HepG2 (cell line): Measurements from ENCODE around the gene ZNF284. TPM values are rescaled to one million over a fixed set of nuclear protein-coding genes. Genes with fewer than 3 reads are reported as not detected.

Experiments used
- CBX5 ChIP-seq: sonication (generic); formaldehyde crosslinking; IDR thresholded peaks from 2 replicates; pipeline ENCODE4 v1.4.0; 2020; ENCODE audit warnings: missing genetic modification reagents, borderline replicate concordance
- FOXO1 ChIP-seq: sonication (generic); formaldehyde crosslinking; IDR thresholded peaks from 2 replicates; pipeline ENCODE4 v1.4.0; 2020; ENCODE audit warnings: missing genetic modification reagents
- HDAC2 ChIP-seq: sonication (generic); formaldehyde crosslinking; IDR thresholded peaks from 2 replicates; pipeline ENCODE4 v1.4.0; 2020; ENCODE audit warnings: missing genetic modification reagents
- HNRNPH1 ChIP-seq: fragments of 200-400 bp; formaldehyde crosslinking; optimal IDR thresholded peaks from 2 replicates; pipeline ENCODE3; 2017; ENCODE audit warnings: mild to moderate bottlenecking, low read depth, low read length
- IRF2 ChIP-seq: IDR thresholded peaks from 2 replicates; pipeline ENCODE4 v1.6.1; 2018; ENCODE audit warnings: missing genetic modification reagents, missing compliant biosample characterization
- KDM5A ChIP-seq: fragments of 200-600 bp; sonication (generic); IDR thresholded peaks from 2 replicates; pipeline ENCODE4 v1.7.0; 2018; ENCODE audit warnings: antibody characterized with exemption, mild to moderate bottlenecking, low read length, borderline replicate concordance
- KLF16 ChIP-seq, 2 experiments: sonication (generic) in 1 of 2; formaldehyde crosslinking in 1 of 2; IDR thresholded peaks; 2 replicates each; pipeline versions ENCODE4 v1.6.1 to v1.8.0; 2016 to 2023; ENCODE audit warnings: missing genetic modification reagents in 2 of 2, missing compliant biosample characterization in 1 of 2
- KLF9 ChIP-seq: IDR thresholded peaks from 2 replicates; pipeline ENCODE4 v1.6.1; 2016; ENCODE audit warnings: low read depth
- KMT2B ChIP-seq: IDR thresholded peaks from 2 replicates; pipeline ENCODE4 v1.6.1; 2016; ENCODE audit warnings: missing genetic modification reagents, missing compliant biosample characterization
- RFX3 ChIP-seq: IDR thresholded peaks from 2 replicates; pipeline ENCODE4 v1.6.1; 2016; ENCODE audit warnings: missing biosample characterization, missing genetic modification reagents
- RNF2 ChIP-seq: fragments of 450-650 bp; conservative IDR thresholded peaks from 2 replicates; pipeline ENCODE4 v1.6.1; 2016; ENCODE audit warnings: low read depth
- SNRNP70 ChIP-seq: fragments of 200-400 bp; formaldehyde crosslinking; IDR thresholded peaks from 2 replicates; pipeline ENCODE4 v1.6.1; 2017; ENCODE audit warnings: mild to moderate bottlenecking, low read depth, low read length, moderate library complexity
- TBX3 ChIP-seq: fragments of 450-650 bp; IDR thresholded peaks from 2 replicates; pipeline ENCODE4 v1.6.1; 2017; ENCODE audit warnings: antibody characterized with exemption, mild to moderate bottlenecking, inconsistent platforms, borderline replicate concordance
- ZBTB7A ChIP-seq: sonication (generic); formaldehyde crosslinking; IDR thresholded peaks from 2 replicates; pipeline ENCODE4 v1.8.0; 2022; ENCODE audit warnings: mild to moderate bottlenecking, missing genetic modification reagents
- ZFAT ChIP-seq: sonication (generic); formaldehyde crosslinking; conservative IDR thresholded peaks from 2 replicates; pipeline ENCODE4 v1.8.1; 2023; ENCODE audit warnings: missing genetic modification reagents, inconsistent platforms
- ZNF260 ChIP-seq: sonication (generic); formaldehyde crosslinking; IDR thresholded peaks from 2 replicates; pipeline ENCODE4 v1.4.0; 2020; ENCODE audit warnings: missing genetic modification reagents, low read depth, mild to moderate bottlenecking, borderline replicate concordance
- ZNF33A ChIP-seq: sonication (generic); formaldehyde crosslinking; IDR thresholded peaks from 2 replicates; pipeline ENCODE4 v1.5.1; 2020; ENCODE audit warnings: missing genetic modification reagents, mild to moderate bottlenecking, moderate library complexity, borderline replicate concordance
- ZNF451 ChIP-seq: sonication (generic); formaldehyde crosslinking; IDR thresholded peaks from 2 replicates; pipeline ENCODE4 v1.5.0; 2020; ENCODE audit warnings: mild to moderate bottlenecking, missing genetic modification reagents
- ZNF746 ChIP-seq: sonication (generic); formaldehyde crosslinking; IDR thresholded peaks from 2 replicates; pipeline ENCODE4 v1.8.0; 2022; ENCODE audit warnings: mild to moderate bottlenecking, missing genetic modification reagents
- ZNF780A ChIP-seq: sonication (generic); formaldehyde crosslinking; IDR thresholded peaks from 2 replicates; pipeline ENCODE4 v1.8.0; 2022; ENCODE audit warnings: mild to moderate bottlenecking, missing genetic modification reagents, moderate library complexity
- ZSCAN29 ChIP-seq: sonication (generic); formaldehyde crosslinking; conservative IDR thresholded peaks from 2 replicates; pipeline ENCODE4 v1.4.0; 2020; ENCODE audit warnings: mild to moderate bottlenecking, missing genetic modification reagents
- polyA plus RNA-seq, 8 experiments: library from polyadenylated mRNA; depleted of rRNA in 3 of 8; stranded (reverse) in 7 of 8; unstranded in 1 of 8; fragments of >200 nt; fragmentation: Illumina TruSeq in 4 of 8; extraction: Trizol in 4 of 8; gene quantifications; 2 replicates each; pipeline versions ENCODE4 v1.2.1 to v1.2.3, GENCODE V29; 2011 to 2016; ENCODE audit warnings: low read depth in 4 of 8, missing spikeins in 1 of 8, mixed read lengths in 1 of 8; ENCODE audit not compliant: insufficient read depth in 1 of 8
- total RNA-seq, 5 experiments: library from RNA; depleted of rRNA; stranded (reverse); fragments of >200 nt; fragmentation: Illumina TruSeq; extraction: Trizol; gene quantifications; 2 replicates each; pipeline ENCODE4 v1.2.3, GENCODE V29; 2016; ENCODE audit warnings: low read depth in 1 of 5
- TF ChIP-seq, protein P1 (sequence below): sonication (generic); formaldehyde crosslinking; IDR thresholded peaks from 2 replicates; pipeline ENCODE4 v1.4.0; 2020; ENCODE audit warnings: mild to moderate bottlenecking, low read depth, missing genetic modification reagents
- TF ChIP-seq, protein P2 (sequence below): IDR thresholded peaks from 2 replicates; pipeline ENCODE4 v1.6.1; 2016; ENCODE audit warnings: missing compliant biosample characterization, missing genetic modification reagents, borderline replicate concordance
- TF ChIP-seq, protein P3 (sequence below): sonication (generic); formaldehyde crosslinking; IDR thresholded peaks from 2 replicates; pipeline ENCODE4 v1.4.0; 2020; ENCODE audit warnings: missing genetic modification reagents, borderline replicate concordance
- TF ChIP-seq, protein P4 (sequence below): sonication (generic); formaldehyde crosslinking; IDR thresholded peaks from 2 replicates; pipeline ENCODE4 v1.4.0; 2020; ENCODE audit warnings: mild to moderate bottlenecking, missing genetic modification reagents

ZNF284 gene
- total and polyA plus RNA-seq, 2 of the 13 experiments (the other 11 are each of a cell fraction or from before 2014, with no cell fraction given) = 1.2 to 2.3 TPM

DNA sequence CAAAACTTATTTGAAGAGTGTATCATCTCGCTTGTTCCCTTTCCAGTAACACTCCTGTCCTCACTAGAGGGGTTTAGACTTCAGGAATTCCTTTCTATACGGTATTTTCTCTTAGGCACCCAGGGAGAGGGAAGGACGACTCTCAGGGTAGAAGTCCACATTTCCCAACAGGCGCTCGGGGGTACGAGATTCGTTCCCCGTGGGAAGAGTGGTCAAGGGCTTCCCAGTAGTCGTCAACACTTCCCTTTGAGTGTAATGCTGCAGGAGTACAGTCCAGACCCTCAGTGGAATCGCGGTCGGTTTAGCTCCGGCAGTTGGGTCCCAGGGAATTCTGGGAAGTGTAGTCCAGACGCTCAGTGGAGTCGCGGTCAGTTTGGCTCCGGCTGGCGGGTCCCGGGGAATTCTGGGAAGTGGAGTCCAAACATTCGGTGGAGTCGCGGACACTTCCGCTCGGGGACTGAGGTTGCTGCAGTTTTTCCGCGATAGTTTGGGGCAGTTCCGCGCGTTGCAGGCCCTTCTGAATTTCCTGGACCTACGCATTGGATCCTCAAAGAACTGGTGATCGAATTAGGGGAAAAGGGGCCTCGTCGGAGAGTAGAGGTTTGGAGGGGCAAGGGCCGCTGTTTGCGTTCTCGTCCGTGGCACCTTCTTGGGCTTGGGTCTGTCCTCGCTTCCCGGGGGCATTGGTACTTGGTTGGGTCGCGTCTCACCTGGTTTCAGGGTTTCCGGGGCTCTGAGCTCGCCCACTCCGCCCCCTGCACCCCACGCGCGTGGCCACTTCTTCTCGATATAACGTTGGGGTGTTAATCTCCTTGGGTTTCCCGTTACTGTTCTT is 22.2 kb downstream of the ZNF284 start, which contains the start of gene ZNF224 (continued):
- TF ChIP-seq, protein P1, sequence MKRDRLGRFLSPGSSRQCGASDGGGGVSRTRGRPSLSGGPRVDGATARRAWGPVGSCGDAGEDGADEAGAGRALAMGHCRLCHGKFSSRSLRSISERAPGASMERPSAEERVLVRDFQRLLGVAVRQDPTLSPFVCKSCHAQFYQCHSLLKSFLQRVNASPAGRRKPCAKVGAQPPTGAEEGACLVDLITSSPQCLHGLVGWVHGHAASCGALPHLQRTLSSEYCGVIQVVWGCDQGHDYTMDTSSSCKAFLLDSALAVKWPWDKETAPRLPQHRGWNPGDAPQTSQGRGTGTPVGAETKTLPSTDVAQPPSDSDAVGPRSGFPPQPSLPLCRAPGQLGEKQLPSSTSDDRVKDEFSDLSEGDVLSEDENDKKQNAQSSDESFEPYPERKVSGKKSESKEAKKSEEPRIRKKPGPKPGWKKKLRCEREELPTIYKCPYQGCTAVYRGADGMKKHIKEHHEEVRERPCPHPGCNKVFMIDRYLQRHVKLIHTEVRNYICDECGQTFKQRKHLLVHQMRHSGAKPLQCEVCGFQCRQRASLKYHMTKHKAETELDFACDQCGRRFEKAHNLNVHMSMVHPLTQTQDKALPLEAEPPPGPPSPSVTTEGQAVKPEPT = no peak
- TF ChIP-seq FOXO1 (CRISPR knock-in tag) (no peak; the same call in 1 of the 2 replicates), ZBTB7A (CRISPR knock-in tag) (no peak), SNRNP70 (no peak), ZNF33A (CRISPR knock-in tag) (peak; percentile 55; the same call in 1 of the 2 replicates), KLF9 (CRISPR knock-in tag) (no peak), HDAC2 (CRISPR knock-in tag) (no peak), CBX5 (CRISPR knock-in tag) (peak; percentile 66; the same call in 1 of the 2 replicates), RNF2 (no peak), TBX3 (no peak), ZNF746 (CRISPR knock-in tag) (no peak), ZSCAN29 (CRISPR knock-in tag) (no peak), ZNF451 (CRISPR knock-in tag) (no peak), ZNF780A (CRISPR knock-in tag) (no peak), KMT2B (peak; percentile 83), ZNF260 (no peak), KLF16 (CRISPR knock-in tag; IDR thresholded peaks at IDR 0.05) (peak in 1 of 2 experiments; percentile 57; a peak in 2 of 4 replicates), ZFAT (CRISPR knock-in tag) (no peak), IRF2 (CRISPR knock-in tag) (peak; percentile 95), HNRNPH1 (no peak), RFX3 (no peak), KDM5A (no peak)
- TF ChIP-seq, protein P2, sequence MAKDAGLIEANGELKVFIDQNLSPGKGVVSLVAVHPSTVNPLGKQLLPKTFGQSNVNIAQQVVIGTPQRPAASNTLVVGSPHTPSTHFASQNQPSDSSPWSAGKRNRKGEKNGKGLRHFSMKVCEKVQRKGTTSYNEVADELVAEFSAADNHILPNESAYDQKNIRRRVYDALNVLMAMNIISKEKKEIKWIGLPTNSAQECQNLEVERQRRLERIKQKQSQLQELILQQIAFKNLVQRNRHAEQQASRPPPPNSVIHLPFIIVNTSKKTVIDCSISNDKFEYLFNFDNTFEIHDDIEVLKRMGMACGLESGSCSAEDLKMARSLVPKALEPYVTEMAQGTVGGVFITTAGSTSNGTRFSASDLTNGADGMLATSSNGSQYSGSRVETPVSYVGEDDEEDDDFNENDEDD (CRISPR knock-in tag) = peak; percentile 47; the same call in 1 of the 2 replicates
- TF ChIP-seq, protein P3, sequence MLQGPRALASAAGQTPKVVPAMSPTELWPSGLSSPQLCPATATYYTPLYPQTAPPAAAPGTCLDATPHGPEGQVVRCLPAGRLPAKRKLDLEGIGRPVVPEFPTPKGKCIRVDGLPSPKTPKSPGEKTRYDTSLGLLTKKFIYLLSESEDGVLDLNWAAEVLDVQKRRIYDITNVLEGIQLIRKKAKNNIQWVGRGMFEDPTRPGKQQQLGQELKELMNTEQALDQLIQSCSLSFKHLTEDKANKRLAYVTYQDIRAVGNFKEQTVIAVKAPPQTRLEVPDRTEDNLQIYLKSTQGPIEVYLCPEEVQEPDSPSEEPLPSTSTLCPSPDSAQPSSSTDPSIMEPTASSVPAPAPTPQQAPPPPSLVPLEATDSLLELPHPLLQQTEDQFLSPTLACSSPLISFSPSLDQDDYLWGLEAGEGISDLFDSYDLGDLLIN (CRISPR knock-in tag) = no peak
- TF ChIP-seq, protein P4, sequence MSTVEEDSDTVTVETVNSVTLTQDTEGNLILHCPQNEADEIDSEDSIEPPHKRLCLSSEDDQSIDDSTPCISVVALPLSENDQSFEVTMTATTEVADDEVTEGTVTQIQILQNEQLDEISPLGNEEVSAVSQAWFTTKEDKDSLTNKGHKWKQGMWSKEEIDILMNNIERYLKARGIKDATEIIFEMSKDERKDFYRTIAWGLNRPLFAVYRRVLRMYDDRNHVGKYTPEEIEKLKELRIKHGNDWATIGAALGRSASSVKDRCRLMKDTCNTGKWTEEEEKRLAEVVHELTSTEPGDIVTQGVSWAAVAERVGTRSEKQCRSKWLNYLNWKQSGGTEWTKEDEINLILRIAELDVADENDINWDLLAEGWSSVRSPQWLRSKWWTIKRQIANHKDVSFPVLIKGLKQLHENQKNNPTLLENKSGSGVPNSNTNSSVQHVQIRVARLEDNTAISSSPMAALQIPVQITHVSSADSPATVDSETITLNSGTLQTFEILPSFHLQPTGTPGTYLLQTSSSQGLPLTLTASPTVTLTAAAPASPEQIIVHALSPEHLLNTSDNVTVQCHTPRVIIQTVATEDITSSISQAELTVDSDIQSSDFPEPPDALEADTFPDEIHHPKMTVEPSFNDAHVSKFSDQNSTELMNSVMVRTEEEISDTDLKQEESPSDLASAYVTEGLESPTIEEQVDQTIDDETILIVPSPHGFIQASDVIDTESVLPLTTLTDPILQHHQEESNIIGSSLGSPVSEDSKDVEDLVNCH (CRISPR knock-in tag) = no peak
